HG03469 (cell line): ENCODE data around the gene PCP4.

ENCODE experiments used
- ATAC-seq: cut with Tn5 transposase; IDR thresholded peaks from one replicate; pipeline ENCODE4 v1.9.1; 2021; ENCODE audit warnings: mild to moderate bottlenecking, moderate library complexity, moderate number of reproducible peaks; ENCODE audit not compliant: unreplicated experiment

Gene PCP4

DNA sequence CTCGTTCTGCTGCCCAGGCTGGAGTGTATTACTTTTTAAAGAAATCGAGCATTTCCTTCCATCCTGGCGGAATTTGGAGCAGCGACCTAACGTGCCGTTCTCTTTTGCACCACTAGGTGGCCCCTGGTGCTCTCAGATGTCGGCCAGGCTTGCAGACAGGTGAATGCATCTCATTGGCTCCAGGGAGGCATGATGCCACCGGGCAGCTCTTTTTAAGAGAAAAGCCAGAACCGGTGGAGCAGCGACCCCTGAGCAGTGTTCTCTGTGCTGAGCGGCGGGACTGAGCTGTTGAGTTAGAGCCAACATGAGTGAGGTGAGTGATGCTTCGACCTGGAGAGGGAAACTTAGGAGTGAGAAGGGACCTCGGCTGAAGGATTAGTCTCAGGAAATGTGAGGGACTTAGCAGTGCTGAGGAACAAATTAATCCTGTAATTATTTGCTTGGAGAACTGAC is at the start of gene PCP4:
PCP4 (plus strand) TSS at position 241 of the 453 bp plus-strand sequence; CDS start at position 305, 64 bp downstream.
- ATAC-seq = no peak

DNA sequence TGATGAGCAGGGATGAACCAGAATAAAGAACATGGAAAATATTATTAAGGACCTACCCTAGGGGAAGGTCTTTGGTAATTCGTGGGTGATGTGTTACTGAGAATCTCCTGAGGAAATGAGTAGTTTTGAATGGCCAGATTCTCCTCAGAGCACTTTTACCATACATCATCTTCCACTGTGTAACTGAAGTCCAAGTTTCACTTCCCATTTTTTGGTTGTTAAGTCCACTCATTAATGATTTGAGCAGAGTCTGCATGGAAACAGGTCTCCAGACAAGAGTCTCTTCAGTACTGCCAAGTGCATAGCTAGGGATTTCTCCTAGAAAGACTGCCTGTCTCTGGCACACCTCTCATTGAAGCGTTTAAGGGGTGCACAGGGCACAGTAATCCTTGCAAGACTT is 48.7 kb upstream of the PCP4 start:
- no peak for ATAC-seq

DNA sequence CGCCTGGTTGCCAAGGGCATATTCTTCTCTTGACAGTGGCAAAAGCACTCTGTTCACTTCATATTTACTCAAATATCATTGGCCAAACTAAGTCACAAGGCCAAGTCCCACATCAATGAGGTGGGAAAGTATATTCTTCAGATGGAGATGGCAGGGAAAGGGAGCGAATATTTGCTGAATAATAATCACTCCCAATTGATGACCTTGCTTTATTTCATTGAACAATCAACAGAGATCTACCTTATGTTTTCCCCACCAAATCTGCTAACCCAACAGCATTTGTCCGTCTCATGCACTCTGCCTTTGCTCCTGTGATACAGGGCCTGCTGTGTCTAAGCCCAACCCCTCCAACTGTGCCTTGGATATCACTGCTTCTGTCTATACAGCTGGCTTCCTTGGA is 45.2 kb upstream of the PCP4 start:
- ATAC-seq = no peak

DNA sequence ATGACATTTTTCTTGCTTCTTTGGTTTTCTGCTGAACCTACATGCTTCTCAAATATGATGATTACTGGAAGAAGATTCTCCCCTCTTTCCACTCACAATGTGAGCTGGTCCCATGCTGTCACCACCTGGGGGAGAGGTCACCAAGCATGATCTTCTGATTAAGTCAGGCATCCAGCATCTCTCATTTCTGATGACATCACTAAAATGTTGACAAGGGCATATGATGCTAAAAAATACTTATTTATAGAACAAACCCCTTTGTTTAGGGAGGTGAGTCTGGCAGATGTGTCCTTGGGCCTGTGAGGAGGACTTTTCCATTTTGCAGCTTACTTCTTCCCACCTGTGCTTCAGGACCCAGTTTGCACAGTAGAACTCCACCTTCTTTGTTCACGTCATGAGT is 42.0 kb upstream of the PCP4 start:
- no peak for ATAC-seq

DNA sequence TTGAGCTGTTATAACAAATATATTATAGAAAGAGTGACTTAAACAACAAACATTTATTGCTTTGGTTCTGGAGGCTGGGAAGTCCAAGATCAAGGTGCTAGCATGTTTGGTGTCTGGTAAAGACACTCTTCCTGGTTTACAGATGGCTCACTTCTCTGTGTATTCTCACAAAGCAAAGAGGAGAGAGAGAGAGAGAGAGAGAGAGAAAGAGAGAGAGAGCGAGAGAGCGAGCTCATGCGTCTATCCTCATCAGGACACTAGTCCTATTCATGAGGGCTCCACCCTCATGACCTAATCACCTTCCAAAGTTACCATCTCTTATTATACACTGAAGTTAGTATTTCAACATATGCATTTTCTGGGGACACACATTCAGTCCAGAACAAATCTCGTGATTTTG is 32.7 kb upstream of the PCP4 start:
- no peak for ATAC-seq

DNA sequence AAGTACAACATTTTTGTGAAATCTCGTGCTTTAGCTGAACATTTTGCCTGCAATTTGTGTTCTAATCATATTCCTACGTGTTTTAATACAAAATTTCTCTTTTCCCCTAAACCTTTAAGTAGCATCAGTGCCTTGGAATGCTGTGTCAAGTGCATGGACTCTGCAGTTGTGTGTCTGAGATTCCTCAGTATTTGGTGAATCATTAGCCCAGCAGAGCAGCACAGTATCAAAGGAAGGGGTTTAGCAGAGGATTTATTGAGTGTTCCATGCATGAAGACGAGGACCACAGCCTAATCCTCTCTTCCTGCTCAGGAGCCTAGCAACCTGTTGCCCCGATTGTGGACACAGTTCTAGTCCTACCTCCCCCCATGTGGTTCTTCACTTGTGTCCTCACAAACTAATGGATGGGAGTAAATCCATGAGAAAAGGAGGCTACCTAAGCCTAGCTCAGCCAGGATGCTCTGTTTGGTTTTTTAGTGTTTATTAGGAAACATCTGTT is 29.3 kb upstream of the PCP4 start:
- ATAC-seq = no peak

DNA sequence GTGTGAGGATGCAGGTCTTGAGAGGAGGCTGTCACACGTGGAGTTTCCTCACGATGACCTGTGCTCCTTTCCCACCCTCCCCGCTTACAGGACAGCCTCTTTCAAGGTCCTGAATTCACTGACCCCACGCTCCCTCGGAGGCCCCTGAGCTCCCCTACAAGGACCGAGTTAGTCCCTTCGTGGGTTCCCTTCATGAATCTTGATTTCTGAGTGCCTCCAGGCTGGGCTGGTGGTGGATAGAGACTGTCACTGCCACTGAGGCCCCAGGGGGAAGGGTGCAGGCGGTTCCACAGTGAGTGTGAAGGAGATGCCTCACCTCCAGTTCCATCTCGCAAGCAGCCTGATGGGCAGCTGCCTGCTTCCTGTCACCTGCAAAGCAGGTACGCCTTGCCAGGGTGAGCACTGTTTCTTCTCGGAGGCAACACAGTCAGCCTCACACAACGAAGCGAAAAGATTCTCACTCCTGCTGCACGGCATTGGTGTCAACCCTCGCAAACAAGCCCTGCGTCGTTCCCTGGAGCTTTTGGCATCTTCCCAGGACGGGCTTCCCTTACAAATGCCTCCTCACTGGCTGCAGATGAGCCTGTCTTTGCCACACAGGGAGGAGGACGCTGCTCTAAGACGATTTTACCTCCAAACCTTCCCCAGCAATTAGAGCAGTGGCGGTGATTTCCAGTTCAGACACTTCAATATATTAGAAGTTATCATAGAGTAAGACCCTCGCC is 26.7 kb upstream of the PCP4 start:
- ATAC-seq = no peak

DNA sequence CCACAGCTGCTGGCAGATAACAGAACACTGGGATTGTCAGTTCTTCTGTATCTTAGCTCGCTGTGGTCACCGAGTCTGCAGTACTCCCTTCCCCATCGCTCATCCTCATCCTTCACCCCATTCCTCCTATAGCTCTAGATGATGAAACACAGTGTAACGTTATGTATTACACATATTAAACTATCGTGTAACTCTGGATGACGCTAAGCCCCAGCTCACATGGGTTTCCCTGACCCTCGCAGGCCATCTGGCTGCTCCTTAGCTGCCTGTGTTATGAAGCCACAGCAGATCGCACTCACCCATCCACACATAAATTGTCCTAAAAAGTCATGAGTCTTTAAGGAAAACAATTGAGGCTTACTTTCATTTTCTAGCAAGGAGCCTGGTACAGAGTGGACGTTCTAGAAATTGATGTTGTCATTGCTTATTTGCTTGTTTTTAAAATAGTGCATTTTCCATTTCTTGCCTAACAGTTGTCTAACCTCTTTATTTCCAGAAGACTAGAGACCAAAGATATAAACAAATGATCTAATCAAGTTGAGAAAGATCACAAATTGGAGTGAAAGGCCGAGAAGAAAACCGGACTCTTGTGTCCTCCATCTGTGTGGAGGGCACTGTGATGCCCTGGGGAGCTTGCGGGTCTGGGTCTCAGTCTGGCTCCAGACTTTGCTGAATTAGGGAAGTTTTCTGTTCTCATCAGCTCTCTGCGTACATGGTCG is 24.3 kb upstream of the PCP4 start:
- no peak for ATAC-seq

DNA sequence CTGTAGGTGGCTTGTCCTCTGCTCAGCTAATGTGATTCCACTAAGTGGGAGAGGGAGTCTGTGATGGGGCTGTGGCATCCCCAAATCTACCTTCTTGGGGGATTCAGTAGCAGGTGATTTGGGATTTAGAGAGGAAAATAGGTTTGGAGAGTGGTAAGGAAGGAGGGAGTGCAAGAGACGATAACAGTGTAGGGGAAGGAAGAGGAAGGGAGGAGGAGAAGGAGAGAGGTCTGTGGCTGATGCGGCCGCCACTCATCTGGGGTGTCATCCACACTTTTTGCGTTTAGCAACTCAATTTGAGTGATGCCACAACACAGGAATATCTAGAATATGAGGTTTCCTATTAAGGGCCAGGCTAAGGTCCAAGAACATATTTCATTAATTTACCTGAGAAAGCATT is 23.8 kb upstream of the PCP4 start:
- no peak for ATAC-seq

DNA sequence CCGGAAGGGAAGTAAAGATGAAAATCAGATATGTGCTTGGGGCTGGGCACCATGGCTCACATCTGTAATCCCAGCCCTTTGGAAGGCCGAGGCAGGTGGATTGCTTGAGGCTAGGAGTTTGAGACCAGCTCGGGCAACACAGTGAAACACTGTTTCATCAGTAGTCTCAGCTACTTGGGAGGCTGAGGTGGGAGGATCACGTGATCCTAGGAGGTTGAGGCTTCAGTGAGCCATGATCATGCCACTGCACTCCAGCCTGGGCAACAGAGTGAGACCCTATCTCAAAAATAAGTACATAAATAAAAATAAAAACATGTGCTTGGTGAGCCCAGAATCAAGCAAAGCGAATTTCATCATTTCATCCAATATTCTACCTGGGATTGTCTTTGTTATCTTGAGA is 23.3 kb upstream of the PCP4 start:
- ATAC-seq = no peak

DNA sequence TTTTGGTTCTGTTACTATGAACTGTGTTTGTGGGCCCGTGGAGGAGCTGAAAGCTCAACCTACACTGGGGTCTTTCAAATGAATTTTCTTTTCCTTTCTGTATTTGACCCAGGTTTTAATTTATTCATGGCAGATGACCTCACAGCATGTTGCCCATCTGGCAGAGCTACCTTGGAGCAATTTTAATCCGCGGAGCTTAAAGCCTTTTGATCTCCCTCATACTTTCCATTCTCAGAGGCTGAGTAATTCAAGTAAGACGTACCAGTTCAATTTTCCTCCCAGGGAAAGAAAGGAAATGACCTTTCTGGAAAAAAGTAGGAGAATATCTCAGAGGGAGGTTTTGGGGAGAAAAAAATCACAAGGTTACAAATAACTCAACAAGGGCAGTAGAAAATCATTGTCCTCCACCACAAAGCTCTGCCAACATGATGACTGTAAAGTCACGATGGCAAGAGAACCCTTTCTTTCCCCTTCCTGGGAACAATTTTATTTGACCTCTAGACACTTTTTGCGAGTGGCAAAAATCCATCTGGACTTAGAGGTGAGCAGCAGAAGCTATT is 21.6 kb upstream of the PCP4 start:
- no peak for ATAC-seq

DNA sequence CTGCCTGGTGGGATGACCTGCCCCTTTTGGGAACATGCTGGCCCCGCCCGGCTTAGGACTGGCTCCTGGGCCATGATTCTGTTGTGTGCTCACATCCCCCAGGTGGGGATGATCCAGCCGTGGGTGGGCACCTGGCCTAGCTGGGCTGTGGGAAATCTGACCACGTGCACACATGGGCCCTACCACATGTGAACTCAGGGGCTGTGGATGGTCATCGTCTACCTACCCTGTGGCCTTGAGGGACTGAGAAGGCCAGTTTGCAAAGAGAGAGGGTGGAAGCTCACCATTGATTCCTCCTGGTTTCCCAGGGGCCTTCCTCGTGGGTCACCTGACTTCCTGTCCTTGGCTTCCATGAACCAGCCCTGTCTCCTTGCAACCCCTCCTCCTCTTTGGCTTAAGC is 19.4 kb upstream of the PCP4 start:
- ATAC-seq = no peak

DNA sequence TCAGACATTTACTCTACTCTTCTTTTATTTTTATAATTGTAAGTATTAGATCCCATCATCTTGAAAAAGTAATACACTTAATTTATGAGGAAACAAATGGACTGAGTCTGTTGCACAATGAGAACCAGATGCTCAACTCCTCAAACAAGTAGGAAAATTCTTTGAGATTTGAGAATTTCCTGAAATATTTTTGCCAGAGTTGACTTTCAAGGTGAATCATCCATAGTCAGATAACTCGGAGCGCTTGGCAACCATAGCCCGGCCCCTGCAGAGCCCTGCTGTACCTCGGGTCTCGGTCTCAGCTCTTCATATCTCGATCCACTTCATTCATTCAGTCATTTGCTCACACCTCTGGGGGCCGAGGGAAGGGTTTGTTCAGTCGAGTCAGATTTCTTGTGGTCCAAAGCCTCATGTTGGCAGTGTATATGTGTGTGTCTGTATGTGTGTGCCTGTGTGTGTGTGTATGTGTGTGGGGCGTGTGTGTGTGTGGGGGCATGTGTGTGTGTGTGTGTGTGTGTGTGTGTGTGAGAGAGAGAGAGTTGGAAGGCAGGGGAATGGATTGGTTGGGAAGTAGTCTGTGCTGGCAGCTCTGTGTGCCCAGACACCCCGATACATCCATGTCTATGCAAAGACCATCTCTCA is 18.1 kb upstream of the PCP4 start:
- ATAC-seq = no peak

DNA sequence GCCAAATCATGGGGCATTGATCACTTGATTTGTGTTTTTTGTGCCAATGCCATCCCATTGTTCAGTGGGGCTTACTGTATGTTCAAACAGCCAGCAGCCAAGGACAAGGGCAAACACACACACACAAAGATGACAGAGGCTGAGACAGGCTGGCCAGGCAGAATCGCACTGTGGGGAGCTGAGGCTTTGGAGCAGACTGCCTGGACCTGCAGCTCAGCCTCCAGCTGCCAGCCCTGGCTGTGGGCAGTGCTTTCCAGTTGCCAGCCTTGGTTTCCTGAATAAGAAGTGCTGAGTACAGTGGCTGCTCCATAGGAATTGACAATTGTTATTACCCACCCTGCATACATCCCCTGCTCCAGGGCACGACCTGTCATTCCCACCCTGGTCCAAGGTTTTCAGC is 16.9 kb upstream of the PCP4 start:
- ATAC-seq = no peak

DNA sequence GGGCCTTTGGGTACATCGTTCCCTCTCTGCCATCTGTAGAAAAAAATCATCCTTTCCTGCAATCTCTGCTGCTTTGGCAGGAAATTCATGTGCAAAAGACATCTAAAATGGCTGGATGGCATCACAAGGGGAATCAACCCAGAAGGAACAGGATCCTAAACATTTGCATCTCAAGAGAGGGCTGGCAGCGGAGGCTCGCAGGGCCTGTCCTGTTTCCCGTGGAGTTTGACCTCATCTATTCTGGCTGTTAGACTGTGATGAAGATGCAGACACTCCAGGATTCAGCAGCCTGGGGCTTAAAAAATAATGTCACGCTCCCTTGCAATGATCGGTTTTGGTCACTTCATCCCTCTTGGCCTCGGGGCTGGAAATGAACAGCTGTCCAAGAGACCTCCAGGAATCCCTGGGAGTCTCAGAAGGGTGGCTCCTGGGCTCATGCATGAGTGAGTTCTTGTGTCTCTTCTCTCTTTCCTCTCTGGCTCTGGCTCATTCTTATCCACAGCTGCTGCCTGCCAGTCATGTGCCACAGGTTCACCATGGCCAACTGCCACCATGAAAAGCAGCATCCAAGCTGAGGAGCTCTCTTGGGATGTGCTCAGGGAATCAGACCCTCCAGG is 16.1 kb upstream of the PCP4 start:
- no peak for ATAC-seq

DNA sequence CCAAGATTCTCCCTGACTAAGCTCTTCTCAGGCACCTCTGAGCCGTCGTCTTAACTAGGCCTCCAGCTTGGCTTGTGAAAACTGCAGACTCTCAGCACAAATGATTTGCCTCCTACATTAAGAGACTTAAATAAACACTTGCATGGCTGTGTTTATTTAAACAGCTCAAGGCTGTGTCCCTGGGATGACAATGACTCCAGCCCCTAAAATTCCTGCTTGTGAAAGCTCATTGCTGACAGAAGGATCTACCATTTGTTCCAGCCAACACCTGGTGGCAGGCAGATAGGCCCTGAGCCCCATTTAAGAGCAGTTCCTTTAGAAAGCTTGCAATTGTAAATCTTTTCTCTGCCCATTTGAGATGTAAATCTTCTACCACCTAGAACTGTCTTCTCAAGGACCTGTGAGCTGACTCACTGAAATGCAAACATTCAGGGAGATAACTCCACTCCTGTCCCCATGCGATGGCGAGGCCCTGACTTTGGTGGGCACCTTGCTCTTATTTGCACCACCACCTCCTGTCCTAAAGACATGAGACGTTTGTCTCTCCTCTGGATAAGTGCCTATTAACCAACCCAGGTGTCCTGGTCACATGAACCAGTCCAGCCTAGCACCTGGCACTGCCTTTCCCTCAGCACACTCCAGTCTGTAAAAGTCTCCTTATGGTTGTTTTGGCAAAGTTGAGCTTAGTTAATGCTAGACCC is 15.1 kb upstream of the PCP4 start:
- ATAC-seq = no peak

DNA sequence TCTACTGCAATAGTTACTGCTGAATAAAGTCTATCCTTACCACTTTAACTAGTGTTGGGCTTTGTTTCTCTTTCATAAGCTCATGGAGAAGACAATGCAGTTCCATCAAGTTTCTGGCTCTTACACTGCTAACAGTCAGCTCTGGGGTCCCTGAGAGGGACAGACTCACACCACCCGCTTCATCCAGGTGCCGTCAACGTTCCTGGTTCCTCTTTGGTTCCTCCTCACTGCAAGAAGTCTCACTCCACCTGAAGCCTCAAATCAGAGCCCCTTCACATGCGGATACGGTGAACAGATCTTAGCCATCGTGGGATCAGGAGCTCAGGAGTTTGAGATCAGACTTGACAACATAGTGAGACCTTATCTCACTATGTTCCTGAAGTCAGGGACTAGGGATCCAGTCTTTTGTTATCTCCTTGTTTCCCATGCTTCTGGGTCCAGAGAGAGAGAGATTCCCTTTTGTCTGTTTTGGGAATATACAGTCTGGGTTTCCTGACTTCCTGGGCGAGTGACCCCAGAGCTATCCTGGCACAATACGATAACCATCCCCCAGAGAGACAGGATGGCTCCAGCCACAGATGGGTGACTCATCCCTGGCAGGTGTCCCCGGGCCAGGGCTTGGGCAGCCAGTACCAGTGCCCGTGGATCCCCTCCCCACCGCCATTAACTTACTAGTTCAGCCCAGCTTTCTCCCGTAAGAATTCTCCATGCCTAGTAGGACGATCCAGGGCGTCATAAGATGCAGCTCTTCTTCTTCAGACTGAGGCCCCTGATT is 14.3 kb upstream of the PCP4 start:
- ATAC-seq = no peak

DNA sequence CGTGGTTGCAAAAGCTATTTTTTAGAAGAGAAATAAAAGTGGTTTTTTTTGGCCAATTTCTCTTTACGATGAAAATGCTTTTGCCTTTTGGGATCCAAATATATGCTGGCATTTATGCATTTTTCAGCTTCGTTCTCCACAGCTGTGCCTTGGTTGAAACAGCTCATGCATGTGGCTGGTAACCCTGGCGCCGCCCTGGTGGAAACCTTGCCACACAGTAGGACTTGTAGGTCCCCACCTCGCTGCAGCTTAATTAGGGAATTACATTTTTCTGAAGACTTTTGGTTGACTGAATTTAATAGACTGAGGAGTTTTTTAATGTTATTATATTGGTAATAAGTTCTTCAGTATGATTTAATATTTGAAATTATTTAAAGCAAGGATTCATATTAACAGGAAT is 12.7 kb upstream of the PCP4 start:
- ATAC-seq = no peak

DNA sequence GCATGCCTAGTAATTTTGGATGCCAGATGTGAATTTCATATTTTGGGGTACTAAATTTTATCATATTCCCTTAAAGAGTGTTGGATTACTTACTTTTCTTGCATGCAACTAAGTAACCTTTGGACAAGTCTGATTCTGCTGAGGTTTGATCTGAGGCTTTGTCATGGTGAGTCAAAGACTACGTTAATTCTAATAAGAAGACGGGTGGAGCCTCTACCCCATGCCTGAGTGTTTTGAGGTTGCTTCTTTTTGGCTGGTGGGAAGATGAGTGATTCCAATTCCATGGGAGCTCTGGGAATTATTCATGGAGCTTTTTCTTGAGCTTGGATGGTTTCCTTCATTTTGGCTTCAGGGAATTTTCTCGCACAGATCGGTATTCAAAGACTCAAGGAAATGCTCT is 11.6 kb upstream of the PCP4 start:
- ATAC-seq = no peak

DNA sequence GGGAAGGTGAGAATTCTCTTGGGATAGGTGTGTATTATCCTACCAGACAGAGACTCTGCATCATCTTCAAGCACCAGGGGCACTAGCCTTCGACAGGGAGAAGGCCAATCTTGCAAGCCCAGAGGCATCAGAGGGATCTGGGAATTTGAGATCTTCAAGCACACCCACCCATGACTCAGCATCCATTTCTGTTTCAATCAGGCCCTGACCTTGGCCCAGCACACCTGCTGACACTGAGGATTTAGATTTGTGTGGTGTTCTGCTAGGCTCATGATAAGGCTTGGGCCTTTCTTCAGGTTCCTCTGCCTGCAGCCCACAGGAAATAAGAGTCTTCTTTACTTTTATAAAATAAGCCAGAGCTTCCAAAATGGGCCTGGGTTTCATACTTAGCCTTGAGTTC is 6.6 kb upstream of the PCP4 start:
- no peak for ATAC-seq
